Hematopoietic multipotent progenitor cell (in vitro differentiated cells): ENCODE results near the gene YTHDC1. TPM values are rescaled to one million over a fixed set of nuclear protein-coding genes. Genes with fewer than 3 reads are reported as not detected.
A peak's percentile ranks its signal among the peaks of the same experiment; 100 is the strongest.

Experiments
- DNase-seq, 3 donors: peaks; one replicate each; pipeline ENCODE4 v3.0.0-alpha.2; 2011 to 2015; ENCODE audit warnings: low read depth in 2 of 3, low spot score in 2 of 3
- total RNA-seq: library from RNA; depleted of rRNA; stranded (reverse); fragments of >200 nt; gene quantifications from one replicate; pipeline ENCODE4 v1.2.3, GENCODE V29; 2012

YTHDC1 gene
- total RNA-seq, 1 donor = 48.7 TPM

GRCh38 chr4:68360231-68360968 lies 10.5 kb upstream of the YTHDC1 start:
- no peak for DNase-seq

GRCh38 chr4:68359508-68359907 lies 9.6 kb upstream of the YTHDC1 start:
- peak in 1 of 3 donors; percentile 21 for DNase-seq

GRCh38 chr4:68358988-68359387 lies 9.1 kb upstream of the YTHDC1 start:
- no peak for DNase-seq

- no peak for DNase-seq
Measured at GRCh38 chr4:68352791-68353190, 2.9 kb upstream of the YTHDC1 start.

- DNase-seq = peak; percentile 11 to 59 (median 37)
Measured at GRCh38 chr4:68349279-68349648, 626 bp downstream of the YTHDC1 start.

GRCh38 chr4:68348577-68348976 lies 1.3 kb downstream of the YTHDC1 start:
- DNase-seq = no peak

- DNase-seq = no peak
Measured at GRCh38 chr4:68347845-68348244, 2.0 kb downstream of the YTHDC1 start.

GRCh38 chr4:68346461-68346860 lies 3.4 kb downstream of the YTHDC1 start:
- DNase-seq = no peak

- DNase-seq = no peak
Measured at GRCh38 chr4:68344785-68345184, 5.1 kb downstream of the YTHDC1 start.

GRCh38 chr4:68344049-68344448 lies 5.8 kb downstream of the YTHDC1 start:
- DNase-seq = no peak

- no peak for DNase-seq
Measured at GRCh38 chr4:68342134-68342533, 7.8 kb downstream of the YTHDC1 start.

GRCh38 chr4:68338625-68339024 lies 11.3 kb downstream of the YTHDC1 start:
- DNase-seq = no peak

- DNase-seq = no peak
Measured at GRCh38 chr4:68337522-68337921, 12.4 kb downstream of the YTHDC1 start.

- no peak for DNase-seq
Measured at GRCh38 chr4:68337004-68337403, 12.9 kb downstream of the YTHDC1 start.

- DNase-seq = no peak
Measured at GRCh38 chr4:68336530-68336929, 13.4 kb downstream of the YTHDC1 start.

GRCh38 chr4:68326141-68326540 lies 23.7 kb downstream of the YTHDC1 start:
- DNase-seq = no peak

GRCh38 chr4:68324519-68325262 lies 25.2 kb downstream of the YTHDC1 start:
- no peak for DNase-seq

- no peak for DNase-seq
Measured at GRCh38 chr4:68319040-68319439, 30.9 kb downstream of the YTHDC1 start.

- DNase-seq = no peak
Measured at GRCh38 chr4:68316193-68316969, 33.5 kb downstream of the YTHDC1 start.

- no peak for DNase-seq
Measured at GRCh38 chr4:68310651-68311247, 39.1 kb downstream of the YTHDC1 start.

- no peak for DNase-seq
Measured at GRCh38 chr4:68304731-68305130, 45.2 kb downstream of the YTHDC1 start.
